K562 (cell line): ENCODE results near the gene TAS2R20. TPM values are rescaled to one million over a fixed set of nuclear protein-coding genes. Genes with fewer than 3 reads are reported as not detected.

Experiments
- ATAC-seq: fragments of 200-7000 bp; cut with Tn5 transposase; 3 replicates; pipeline ENCODE4 v1.9.1; 2020; ENCODE audit warnings: moderate library complexity
- BruUV-seq: library from RNA; stranded (reverse); fragments of 400-500 nt; replicated peaks from 2 replicates; lab custom pipeline; 2021; lab: Mats Ljungman, UMichigan
- CTCF ChIA-PET: fragments of 300-600 bp; formaldehyde crosslinking; extraction: SDS; loops from one replicate; lab custom pipeline; 2021; ENCODE audit warnings: low intra/inter-chr PET ratio; lab: Yijun Ruan, JAX
- POLR2A ChIA-PET: fragments of 300-600, 350-650 bp; sonication (Branson Sonifier 250); formaldehyde crosslinking; extraction: SDS; loops from one replicate; lab custom pipeline; 2021; ENCODE audit warnings: antibody characterized with exemption, inconsistent platforms; lab: Yijun Ruan, JAX
- DNase-seq, 4 experiments: peaks; one replicate each; pipeline versions ENCODE4 v3.0.0 to v3.0.0-alpha.2; 2011 to 2018; ENCODE audit warnings: low spot score in 3 of 4, mixed read lengths in 3 of 4; ENCODE audit errors: extremely low read depth in 1 of 4
- FAIRE-seq: peaks from 2 replicates; lab custom pipeline; 2011; peaks lifted over from hg19 to GRCh38; lab: Jason Lieb, UNC
- H2AFZ ChIP-seq: 2 replicates; pipeline ENCODE4 v1.6.0; 2011; ENCODE audit warnings: low read depth, low read length, control low read depth, inconsistent platforms
- H3K27ac ChIP-seq: fragments of 200-600 bp; 3 replicates; pipeline ENCODE4 v1.8.0; 2011; ENCODE audit warnings: low read depth, mild to moderate bottlenecking, control low read depth, inconsistent platforms, low read length, moderate library complexity, mixed read lengths; ENCODE audit errors: extremely low read depth
- H3K27me3 ChIP-seq, 2 experiments: fragments of 300-600 bp in 1 of 2; 2 replicates in 1 of 2; 3 replicates in 1 of 2; pipeline versions ENCODE4 v1.6.0 to v1.8.0; 2011; ENCODE audit warnings: inconsistent platforms in 2 of 2, low read length in 2 of 2, mild to moderate bottlenecking in 1 of 2, mixed read lengths in 1 of 2, moderate library complexity in 1 of 2; ENCODE audit not compliant: control insufficient read depth in 2 of 2, insufficient read depth in 2 of 2
- H3K36me3 ChIP-seq: fragments of 300-600 bp; 3 replicates; pipeline ENCODE4 v1.8.0; 2011; ENCODE audit warnings: mild to moderate bottlenecking, low read length, inconsistent platforms; ENCODE audit not compliant: control insufficient read depth, insufficient read depth
- H3K4me1 ChIP-seq, 2 experiments: fragments of 200-600 bp in 1 of 2; replicated peaks in 1 of 2; 2 replicates in 1 of 2; 3 replicates in 1 of 2; pipeline versions ENCODE4 v1.5.1 to v1.8.0; 2011; ENCODE audit warnings: inconsistent platforms in 2 of 2, low read length in 2 of 2, mild to moderate bottlenecking in 1 of 2, mixed read lengths in 1 of 2, moderate library complexity in 1 of 2; ENCODE audit not compliant: control insufficient read depth in 2 of 2, insufficient read depth in 2 of 2
- H3K4me2 ChIP-seq: 2 replicates; pipeline ENCODE4 v1.6.1; 2011; ENCODE audit warnings: low read length, control low read depth, inconsistent platforms, mixed read lengths; ENCODE audit not compliant: insufficient read depth
- H3K4me3 ChIP-seq: fragments of 200-600 bp; sonication (generic), shearing (Covaris generic); 2 replicates; pipeline ENCODE4 v1.5.1; 2016; ENCODE audit warnings: control low read depth, inconsistent platforms
- H3K79me2 ChIP-seq: fragments of 200-600 bp; 3 replicates; pipeline ENCODE4 v1.8.0; 2011; ENCODE audit warnings: low read length, inconsistent platforms; ENCODE audit not compliant: control insufficient read depth, insufficient read depth
- H3K9ac ChIP-seq, 2 experiments: 2 replicates each; pipeline versions ENCODE4 v1.6.0 to v1.6.1; 2011; ENCODE audit warnings: low read depth in 2 of 2, low read length in 2 of 2, control low read depth in 1 of 2, inconsistent platforms in 1 of 2, mild to moderate bottlenecking in 1 of 2, mixed read lengths in 1 of 2; ENCODE audit not compliant: insufficient read depth in 1 of 2
- H3K9me1 ChIP-seq: one replicate; pipeline ENCODE4 v1.6.0; 2011; ENCODE audit warnings: inconsistent platforms, mild to moderate bottlenecking, low read length, moderate library complexity; ENCODE audit not compliant: control insufficient read depth, insufficient read depth
- H3K9me3 ChIP-seq: replicated peaks from 2 replicates; pipeline ENCODE4 v1.5.1; 2011; ENCODE audit warnings: low read depth, low read length, inconsistent platforms; ENCODE audit not compliant: control insufficient read depth, insufficient read depth
- H4K20me1 ChIP-seq: replicated peaks from 2 replicates; pipeline ENCODE4 v1.6.1; 2011; ENCODE audit warnings: low read length, inconsistent platforms, mixed read lengths; ENCODE audit not compliant: control insufficient read depth, insufficient read depth
- RBM39 ChIP-seq: fragments of 200-400 bp; formaldehyde crosslinking; optimal IDR thresholded peaks from 2 replicates; pipeline ENCODE3; 2018; ENCODE audit warnings: low read depth, low read length
- ZFPM2 ChIP-seq: fragments of 250-450 bp; sonication (Bioruptor Pico); IDR thresholded peaks from 2 replicates; pipeline ENCODE4 v1.5.1; 2022; ENCODE audit warnings: mild to moderate bottlenecking
- ZNF408 ChIP-seq: fragments of 250-450 bp; sonication (Bioruptor Pico); IDR thresholded peaks from 2 replicates; pipeline ENCODE4 v1.4.0; 2020; ENCODE audit warnings: low read depth, mild to moderate bottlenecking, moderate library complexity
- ZNF584 ChIP-seq: fragments of 200-800 bp; sonication (Bioruptor generic); IDR thresholded peaks from 2 replicates; pipeline ENCODE4 v1.6.1; 2016; ENCODE audit warnings: low read depth, mild to moderate bottlenecking, missing genetic modification characterization, missing compliant biosample characterization
- WGBS: fragments of 100-300 bp; shearing (Covaris generic); methylation state at CpG from one replicate; pipeline ENCODE4 v1.1.6; 2016; ENCODE audit warnings: low coverage, mixed read lengths; ENCODE audit not compliant: insufficient coverage; ENCODE audit errors: missing lambda C conversion rate; 5-methylcytosine and 5-hydroxymethylcytosine counted together
- in situ Hi-C: fragments of 300-500 bp; cut with MboI; formaldehyde crosslinking; loops from 4 replicates; pipeline ENCODE4 v1.15.0; 2018; ENCODE audit warnings: inconsistent platforms, mixed read lengths
- intact Hi-C: fragments of 100-400 bp; cut with micrococcal nuclease; formaldehyde crosslinking; loops from 2 replicates; pipeline ENCODE4 v1.14.2; 2022
- polyA plus RNA-seq, 8 experiments: library from polyadenylated mRNA; depleted of rRNA in 4 of 8; stranded (reverse) in 5 of 8; unstranded in 3 of 8; fragments of >200 nt; fragmentation: Nextera tagmentation in 2 of 8; fragmentation: Illumina TruSeq in 1 of 8; extraction: Ambion mirVana in 2 of 8; extraction: Trizol in 1 of 8; gene quantifications; 2 replicates each; pipeline versions ENCODE4 v1.2.1 to v1.2.3, GENCODE V29; 2011 to 2014; ENCODE audit warnings: inconsistent platforms in 1 of 8, missing spikeins in 1 of 8
- total RNA-seq, 7 experiments: library from RNA; depleted of rRNA in 6 of 7; stranded (reverse); fragments of >200 nt in 6 of 7; fragmentation: Illumina TruSeq in 2 of 7; extraction: Trizol in 2 of 7; gene quantifications; 2 replicates each; pipeline versions ENCODE4 v1.2.1 to v1.2.3, GENCODE V29; 2011 to 2021; ENCODE audit warnings: low replicate concordance in 1 of 7
- TF ChIP-seq, protein P1 (sequence below), 2 experiments: fragments of 450-650 bp in 1 of 2; sonication (generic) in 1 of 2; formaldehyde crosslinking in 1 of 2; IDR thresholded peaks; 2 replicates each; pipeline versions ENCODE4 v1.7.1 to v1.9.0; 2016 to 2022; ENCODE audit warnings: inconsistent platforms in 1 of 2, mild to moderate bottlenecking in 1 of 2, missing genetic modification reagents in 1 of 2
- TF ChIP-seq, protein P2 (sequence below): fragments of 450-650 bp; IDR thresholded peaks from 2 replicates; pipeline ENCODE4 v1.6.1; 2018; ENCODE audit warnings: mild to moderate bottlenecking, low read depth; ENCODE audit not compliant: partially characterized antibody
- TF ChIP-seq, protein P3 (sequence below), 2 experiments: fragments of 450-650 bp in 1 of 2; sonication (generic) in 1 of 2; formaldehyde crosslinking; conservative IDR thresholded peaks; 2 replicates each; pipeline versions ENCODE4 v1.4.0 to v1.8.1; 2020 to 2022; ENCODE audit warnings: mild to moderate bottlenecking in 1 of 2, missing genetic modification reagents in 1 of 2

TAS2R20 gene
- total and polyA plus RNA-seq, 9 of the 15 experiments (the other 6 are each of a cell fraction or from before 2014, with no cell fraction given) = 0.07 to 2.3 (median 0.77) TPM

DNA sequence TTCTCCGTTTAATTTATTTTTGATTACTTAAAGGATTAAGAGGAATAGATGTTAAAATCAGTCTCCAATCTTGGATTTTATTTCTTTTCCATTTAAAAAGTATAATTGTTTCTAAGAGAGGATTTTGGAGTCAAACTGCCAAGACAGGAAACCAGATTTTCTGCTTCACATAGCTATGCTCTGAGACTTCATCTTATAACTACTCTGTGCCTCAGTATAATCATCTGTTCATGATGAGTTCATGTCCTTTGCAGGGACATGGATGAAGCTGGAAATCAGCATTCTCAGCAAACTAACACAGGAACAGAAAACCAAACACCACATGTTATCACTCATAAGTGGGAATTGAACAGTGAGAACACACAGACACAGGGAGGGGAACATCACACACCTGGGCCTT, 42.1 kb upstream of the TAS2R20 start:
- H3K4me1 ChIP-seq = no peaks in the 10 kb centered on the region
- intact Hi-C loops = no loop called here
- FAIRE-seq = no peak
- ATAC-seq = no peak
- BruUV-seq = no TSS peak
- no peak for DNase-seq
- H3K27ac ChIP-seq = no peak overlapping the region
- H3K9me1 ChIP-seq = no peaks in the 10 kb centered on the region
- H3K9me3 ChIP-seq = no peaks in the 10 kb centered on the region
- in situ Hi-C loops = no loop called here
- no peak overlapping the region for H3K4me2 ChIP-seq
- no peak overlapping the region for H3K4me3 ChIP-seq
- TF ChIP-seq ZNF408 (CRISPR knock-in tag) = no peak
- no peak for TF ChIP-seq ZFPM2 (CRISPR knock-in tag)
- TF ChIP-seq, protein P1, sequence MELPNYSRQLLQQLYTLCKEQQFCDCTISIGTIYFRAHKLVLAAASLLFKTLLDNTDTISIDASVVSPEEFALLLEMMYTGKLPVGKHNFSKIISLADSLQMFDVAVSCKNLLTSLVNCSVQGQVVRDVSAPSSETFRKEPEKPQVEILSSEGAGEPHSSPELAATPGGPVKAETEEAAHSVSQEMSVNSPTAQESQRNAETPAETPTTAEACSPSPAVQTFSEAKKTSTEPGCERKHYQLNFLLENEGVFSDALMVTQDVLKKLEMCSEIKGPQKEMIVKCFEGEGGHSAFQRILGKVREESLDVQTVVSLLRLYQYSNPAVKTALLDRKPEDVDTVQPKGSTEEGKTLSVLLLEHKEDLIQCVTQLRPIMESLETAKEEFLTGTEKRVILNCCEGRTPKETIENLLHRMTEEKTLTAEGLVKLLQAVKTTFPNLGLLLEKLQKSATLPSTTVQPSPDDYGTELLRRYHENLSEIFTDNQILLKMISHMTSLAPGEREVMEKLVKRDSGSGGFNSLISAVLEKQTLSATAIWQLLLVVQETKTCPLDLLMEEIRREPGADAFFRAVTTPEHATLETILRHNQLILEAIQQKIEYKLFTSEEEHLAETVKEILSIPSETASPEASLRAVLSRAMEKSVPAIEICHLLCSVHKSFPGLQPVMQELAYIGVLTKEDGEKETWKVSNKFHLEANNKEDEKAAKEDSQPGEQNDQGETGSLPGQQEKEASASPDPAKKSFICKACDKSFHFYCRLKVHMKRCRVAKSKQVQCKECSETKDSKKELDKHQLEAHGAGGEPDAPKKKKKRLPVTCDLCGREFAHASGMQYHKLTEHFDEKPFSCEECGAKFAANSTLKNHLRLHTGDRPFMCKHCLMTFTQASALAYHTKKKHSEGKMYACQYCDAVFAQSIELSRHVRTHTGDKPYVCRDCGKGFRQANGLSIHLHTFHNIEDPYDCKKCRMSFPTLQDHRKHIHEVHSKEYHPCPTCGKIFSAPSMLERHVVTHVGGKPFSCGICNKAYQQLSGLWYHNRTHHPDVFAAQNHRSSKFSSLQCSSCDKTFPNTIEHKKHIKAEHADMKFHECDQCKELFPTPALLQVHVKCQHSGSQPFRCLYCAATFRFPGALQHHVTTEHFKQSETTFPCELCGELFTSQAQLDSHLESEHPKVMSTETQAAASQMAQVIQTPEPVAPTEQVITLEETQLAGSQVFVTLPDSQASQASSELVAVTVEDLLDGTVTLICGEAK (IDR thresholded peaks at IDR 0.05) = no peak
- TF ChIP-seq, protein P1 (CRISPR knock-in tag; IDR thresholded peaks at IDR 0.05) = no peak
- TF ChIP-seq, protein P2, sequence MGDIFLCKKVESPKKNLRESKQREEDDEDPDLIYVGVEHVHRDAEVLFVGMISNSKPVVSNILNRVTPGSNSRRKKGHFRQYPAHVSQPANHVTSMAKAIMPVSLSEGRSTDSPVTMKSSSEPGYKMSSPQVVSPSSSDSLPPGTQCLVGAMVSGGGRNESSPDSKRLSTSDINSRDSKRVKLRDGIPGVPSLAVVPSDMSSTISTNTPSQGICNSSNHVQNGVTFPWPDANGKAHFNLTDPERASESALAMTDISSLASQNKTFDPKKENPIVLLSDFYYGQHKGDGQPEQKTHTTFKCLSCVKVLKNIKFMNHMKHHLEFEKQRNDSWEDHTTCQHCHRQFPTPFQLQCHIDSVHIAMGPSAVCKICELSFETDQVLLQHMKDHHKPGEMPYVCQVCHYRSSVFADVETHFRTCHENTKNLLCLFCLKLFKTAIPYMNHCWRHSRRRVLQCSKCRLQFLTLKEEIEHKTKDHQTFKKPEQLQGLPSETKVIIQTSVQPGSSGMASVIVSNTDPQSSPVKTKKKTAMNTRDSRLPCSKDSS = no peak
- no peak for TF ChIP-seq ZNF584 (CRISPR knock-in tag)
- TF ChIP-seq, protein P3, sequence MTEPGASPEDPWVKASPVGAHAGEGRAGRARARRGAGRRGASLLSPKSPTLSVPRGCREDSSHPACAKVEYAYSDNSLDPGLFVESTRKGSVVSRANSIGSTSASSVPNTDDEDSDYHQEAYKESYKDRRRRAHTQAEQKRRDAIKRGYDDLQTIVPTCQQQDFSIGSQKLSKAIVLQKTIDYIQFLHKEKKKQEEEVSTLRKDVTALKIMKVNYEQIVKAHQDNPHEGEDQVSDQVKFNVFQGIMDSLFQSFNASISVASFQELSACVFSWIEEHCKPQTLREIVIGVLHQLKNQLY (CRISPR knock-in tag; conservative IDR thresholded peaks at IDR 0.05) = no peak
- no peak for TF ChIP-seq RBM39
- no peaks in the 10 kb centered on the region for H3K79me2 ChIP-seq
- ChIA-PET CTCF (no interaction called here), POLR2A (no interaction called here)
- WGBS = 100% methylated on average over 1 of the region's 1 CpG
- H4K20me1 ChIP-seq = no peaks in the 10 kb centered on the region
- no peak overlapping the region for H3K9ac ChIP-seq
- H3K27me3 ChIP-seq = no peaks in the 10 kb centered on the region
- H2AFZ ChIP-seq = no peak overlapping the region
- H3K36me3 ChIP-seq = peaks cover 6% of the 10 kb centered on the region; the same call in 1 of the 3 replicates
